Inflammatory macrophage treated with lipopolysaccharide for 1 hour (primary cell): ENCODE measurements around the gene CA9.

Experiments used
- DNase-seq, 2 donors: peaks; one replicate each; pipeline ENCODE4 v3.0.0-alpha.2; 2020 to 2022

Gene CA9

GRCh38 chr9:35651956-35652828 lies 21.5 kb upstream of the CA9 start:
- peak; percentile 87 for DNase-seq

GRCh38 chr9:35652829-35653209 lies 20.9 kb upstream of the CA9 start:
- no peak for DNase-seq

GRCh38 chr9:35653611-35654010 lies 20.1 kb upstream of the CA9 start:
- DNase-seq: no peak

- no peak for DNase-seq
Measured at GRCh38 chr9:35656348-35656747, 17.4 kb upstream of the CA9 start.

GRCh38 chr9:35656831-35657545 lies 16.7 kb upstream of the CA9 start:
- DNase-seq: no peak

GRCh38 chr9:35657546-35658136 lies 16.1 kb upstream of the CA9 start, which contains the start of gene RMRP:
Gene RMRP, minus strand, starts transcription at chr9:35658019.
- DNase-seq: peak; percentile 98 to 99

GRCh38 chr9:35658137-35658967 lies 15.4 kb upstream of the CA9 start, which contains the start of gene CCDC107:
Gene CCDC107, plus strand, starts transcription at chr9:35658292. Its CDS starts 88 bp downstream, at chr9:35658380.
- peak; percentile 80 to 92 for DNase-seq

- peak; percentile 16 to 42 for DNase-seq
Measured at GRCh38 chr9:35658968-35659220, 14.8 kb upstream of the CA9 start.

- DNase-seq: no peak
Measured at GRCh38 chr9:35659340-35659739, 14.4 kb upstream of the CA9 start.

- DNase-seq: no peak
Measured at GRCh38 chr9:35660966-35661415, 12.7 kb upstream of the CA9 start.

- no peak for DNase-seq
Measured at GRCh38 chr9:35661756-35662350, 11.9 kb upstream of the CA9 start.

- DNase-seq: no peak
Measured at GRCh38 chr9:35662437-35662836, 11.3 kb upstream of the CA9 start.

- peak; percentile 67 to 80 for DNase-seq
Measured at GRCh38 chr9:35664531-35665470, 8.9 kb upstream of the CA9 start, which contains the start of gene ARHGEF39. Gene ARHGEF39, minus strand, starts transcription at chr9:35665195. Its CDS starts 26 bp downstream, at chr9:35665169.

GRCh38 chr9:35665471-35665818 lies 8.3 kb upstream of the CA9 start:
- no peak for DNase-seq

- no peak for DNase-seq
Measured at GRCh38 chr9:35666045-35666444, 7.7 kb upstream of the CA9 start.

- DNase-seq: no peak
Measured at GRCh38 chr9:35666549-35666948, 7.2 kb upstream of the CA9 start.

- no peak for DNase-seq
Measured at GRCh38 chr9:35667939-35668338, 5.8 kb upstream of the CA9 start.

GRCh38 chr9:35669331-35670145 lies 4.2 kb upstream of the CA9 start:
- DNase-seq: no peak

GRCh38 chr9:35674025-35674361 lies 265 bp downstream of the CA9 start:
- DNase-seq: no peak

- DNase-seq: no peak
Measured at GRCh38 chr9:35675204-35675603, 1.5 kb downstream of the CA9 start.
